Fibroblast of villous mesenchyme (primary cell): ENCODE data around the gene NR5A1. TPM values are rescaled to one million over a fixed set of nuclear protein-coding genes. Genes with fewer than 3 reads are reported as not detected.

Experiments used
- DNase-seq: peaks from one replicate; pipeline ENCODE4 v3.0.0-alpha.2; 2010; ENCODE audit warnings: low read depth
- H3K4me3 ChIP-seq: 2 replicates; pipeline ENCODE4 v1.5.1; 2011; ENCODE audit warnings: low read depth, mild to moderate bottlenecking, low read length
- total RNA-seq: library from RNA; depleted of rRNA; stranded (reverse); fragments of >200 nt; gene quantifications from 2 replicates; pipeline ENCODE4 v1.2.3, GENCODE V29; 2012
- TF ChIP-seq, protein P1 (sequence below): IDR thresholded peaks from 2 replicates; pipeline ENCODE4 v1.5.1; 2012; ENCODE audit warnings: low read depth, mild to moderate bottlenecking, low read length; ENCODE audit not compliant: insufficient read depth

NR5A1 gene
- total RNA-seq, 1 donor: not detected

DNA sequence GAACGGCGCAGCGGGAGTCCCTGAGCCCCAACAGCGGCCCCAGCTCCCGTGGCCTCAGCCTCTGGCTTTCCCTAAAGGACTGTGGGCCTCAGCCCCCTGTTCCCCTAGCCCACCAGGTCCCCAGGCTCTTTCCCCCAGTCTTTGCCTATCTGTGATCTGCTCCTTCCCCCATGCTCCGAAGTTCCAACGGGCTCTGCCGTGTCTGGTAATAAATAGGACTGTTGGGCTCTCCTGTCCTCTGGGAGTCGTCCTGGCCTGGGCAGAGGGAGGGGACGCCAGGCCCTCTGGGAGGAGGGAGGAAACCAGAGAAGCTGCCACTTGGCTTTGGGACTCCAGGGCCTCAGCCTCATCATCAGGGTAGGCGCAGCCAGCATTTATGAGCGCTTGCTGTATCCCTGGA lies 28.8 kb downstream of the NR5A1 start:
- H3K4me3 ChIP-seq: no peak overlapping the region
- no peak for DNase-seq
- TF ChIP-seq, protein P1, sequence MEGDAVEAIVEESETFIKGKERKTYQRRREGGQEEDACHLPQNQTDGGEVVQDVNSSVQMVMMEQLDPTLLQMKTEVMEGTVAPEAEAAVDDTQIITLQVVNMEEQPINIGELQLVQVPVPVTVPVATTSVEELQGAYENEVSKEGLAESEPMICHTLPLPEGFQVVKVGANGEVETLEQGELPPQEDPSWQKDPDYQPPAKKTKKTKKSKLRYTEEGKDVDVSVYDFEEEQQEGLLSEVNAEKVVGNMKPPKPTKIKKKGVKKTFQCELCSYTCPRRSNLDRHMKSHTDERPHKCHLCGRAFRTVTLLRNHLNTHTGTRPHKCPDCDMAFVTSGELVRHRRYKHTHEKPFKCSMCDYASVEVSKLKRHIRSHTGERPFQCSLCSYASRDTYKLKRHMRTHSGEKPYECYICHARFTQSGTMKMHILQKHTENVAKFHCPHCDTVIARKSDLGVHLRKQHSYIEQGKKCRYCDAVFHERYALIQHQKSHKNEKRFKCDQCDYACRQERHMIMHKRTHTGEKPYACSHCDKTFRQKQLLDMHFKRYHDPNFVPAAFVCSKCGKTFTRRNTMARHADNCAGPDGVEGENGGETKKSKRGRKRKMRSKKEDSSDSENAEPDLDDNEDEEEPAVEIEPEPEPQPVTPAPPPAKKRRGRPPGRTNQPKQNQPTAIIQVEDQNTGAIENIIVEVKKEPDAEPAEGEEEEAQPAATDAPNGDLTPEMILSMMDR: no peak

DNA sequence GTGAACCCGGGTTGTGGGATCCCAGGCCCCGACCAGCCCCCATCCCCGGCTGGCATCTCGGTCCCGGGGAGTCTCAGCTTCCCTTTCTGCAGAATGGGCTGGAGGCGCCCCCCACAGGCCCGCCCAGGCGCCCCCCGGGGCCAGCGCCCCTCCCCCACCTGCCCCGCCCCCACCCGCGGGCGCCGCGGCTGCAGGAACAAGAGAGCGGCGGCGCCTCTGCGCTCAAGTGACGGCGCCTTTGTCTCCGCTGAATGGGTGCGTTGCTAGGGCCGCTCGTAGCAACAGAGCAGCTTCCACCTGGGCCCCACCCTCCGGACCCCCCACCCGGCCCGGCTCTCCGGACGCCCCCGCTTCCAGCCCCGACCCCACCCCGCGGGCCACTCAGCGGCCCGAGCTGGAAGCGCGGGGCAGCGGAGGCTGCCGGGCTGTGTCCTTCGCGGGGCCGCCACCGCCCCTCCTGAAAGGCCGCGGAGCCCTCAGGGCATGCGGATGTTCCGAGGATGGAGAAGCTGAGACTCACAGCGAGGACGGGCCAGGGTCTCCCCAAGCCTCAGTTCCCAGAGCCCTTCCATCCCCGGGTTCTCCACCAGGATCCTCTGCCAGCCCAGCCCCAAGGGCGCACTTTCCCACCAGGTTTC lies 29.4 kb downstream of the NR5A1 start:
- no peak for DNase-seq
- H3K4me3 ChIP-seq: no peak overlapping the region
- TF ChIP-seq, protein P1: no peak

DNA sequence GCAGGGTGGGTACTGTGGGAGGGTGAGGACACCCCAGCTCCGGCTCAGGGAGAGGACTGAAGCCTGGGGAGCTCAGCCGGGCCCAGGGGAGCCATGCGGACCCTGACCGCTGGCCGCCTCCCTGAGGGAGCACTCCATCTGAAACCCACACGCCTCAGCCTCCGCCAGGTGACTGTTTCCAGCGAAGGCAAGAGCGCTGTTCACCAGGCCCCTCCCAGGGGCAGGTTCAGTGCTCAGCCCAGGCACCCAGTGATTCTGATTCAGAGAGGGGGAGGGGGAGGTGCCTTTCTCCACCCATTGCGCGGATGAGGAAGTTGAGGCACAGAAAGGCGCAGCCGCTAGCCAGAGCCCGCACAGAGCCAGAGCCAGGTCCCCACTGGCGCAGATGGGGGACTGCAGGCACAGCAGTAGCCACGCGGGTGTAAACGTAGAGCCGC lies 30.0 kb downstream of the NR5A1 start:
- TF ChIP-seq, protein P1: no peak
- no peak for DNase-seq
- no peak overlapping the region for H3K4me3 ChIP-seq

DNA sequence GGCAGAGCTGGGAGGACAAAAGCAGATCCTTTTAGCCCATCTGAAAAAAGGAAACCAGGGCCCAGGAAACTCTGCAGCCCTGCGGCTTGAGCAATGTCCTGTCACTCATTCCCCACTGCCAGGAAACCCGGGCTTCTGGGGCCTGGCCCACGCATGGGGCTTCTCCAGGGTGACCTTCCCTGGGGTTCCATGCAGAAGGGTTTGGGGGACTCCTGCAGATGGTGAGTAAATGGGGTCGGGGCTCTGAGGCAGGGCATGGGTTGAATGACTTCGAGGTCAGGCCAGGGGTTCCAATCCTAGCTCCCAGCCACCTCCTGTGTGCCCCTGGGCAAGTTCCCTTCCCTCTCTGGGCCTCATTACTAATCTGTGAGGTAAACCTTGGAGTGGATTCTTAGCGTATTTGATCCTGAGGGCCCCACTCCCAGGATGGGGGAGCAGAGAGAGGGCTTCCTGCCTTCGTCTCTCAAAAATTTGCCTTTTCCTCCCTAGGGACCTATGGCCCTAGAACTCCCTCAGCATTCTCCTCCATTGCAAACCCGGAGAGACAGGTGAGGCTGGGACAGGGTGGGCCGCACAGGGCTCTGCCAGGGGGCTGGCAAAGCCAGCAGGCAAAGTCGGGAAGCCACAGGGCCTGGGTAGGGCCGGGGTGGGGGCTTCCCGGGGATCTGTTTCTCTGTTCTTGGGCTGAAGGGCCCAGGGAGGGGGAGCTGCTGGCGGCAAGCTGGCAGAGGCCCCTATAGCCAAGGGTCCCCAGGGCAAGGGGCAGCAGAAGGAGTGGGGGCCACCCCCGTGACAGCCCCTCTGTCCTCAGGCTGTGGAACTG lies 31.1 kb downstream of the NR5A1 start:
- no peak overlapping the region for H3K4me3 ChIP-seq
- no peak for DNase-seq
- TF ChIP-seq, protein P1: no peak

DNA sequence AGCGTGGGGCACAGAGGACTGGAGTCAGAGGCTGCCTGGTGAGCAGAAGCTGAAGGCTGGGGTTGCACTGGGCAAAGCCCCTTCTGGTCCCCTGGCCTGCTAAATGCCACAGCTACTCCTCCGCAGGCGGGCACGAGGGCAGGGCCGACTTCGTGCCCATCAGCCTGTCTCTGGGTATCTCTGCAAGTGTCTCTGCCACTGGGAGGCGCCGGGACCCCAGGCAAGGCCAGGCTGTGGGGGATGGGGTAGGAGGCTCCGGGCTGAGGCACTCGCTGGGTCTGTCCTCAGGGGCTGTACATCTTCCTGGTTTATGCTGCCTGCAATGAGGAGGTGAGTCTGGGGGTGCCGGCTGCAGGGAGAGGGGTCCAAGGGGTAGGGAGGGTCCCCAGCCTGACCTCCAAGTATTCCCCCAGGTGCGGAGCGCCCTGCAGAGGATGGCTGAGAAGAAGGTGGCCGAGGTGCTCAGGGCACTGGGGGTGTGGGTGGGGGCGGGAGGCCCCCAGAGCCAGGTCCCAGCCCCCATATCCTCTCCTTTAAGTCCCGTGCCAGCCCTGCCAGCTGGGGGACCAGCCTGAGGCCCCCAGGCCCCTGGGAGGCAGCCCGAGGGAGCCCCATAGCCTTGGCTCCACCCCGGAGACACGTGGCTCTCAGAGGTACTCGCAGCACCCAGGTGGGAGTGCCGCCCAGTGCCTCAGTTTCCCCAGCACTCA lies 31.9 kb downstream of the NR5A1 start:
- H3K4me3 ChIP-seq: no peak overlapping the region
- DNase-seq: no peak
- TF ChIP-seq, protein P1: no peak

DNA sequence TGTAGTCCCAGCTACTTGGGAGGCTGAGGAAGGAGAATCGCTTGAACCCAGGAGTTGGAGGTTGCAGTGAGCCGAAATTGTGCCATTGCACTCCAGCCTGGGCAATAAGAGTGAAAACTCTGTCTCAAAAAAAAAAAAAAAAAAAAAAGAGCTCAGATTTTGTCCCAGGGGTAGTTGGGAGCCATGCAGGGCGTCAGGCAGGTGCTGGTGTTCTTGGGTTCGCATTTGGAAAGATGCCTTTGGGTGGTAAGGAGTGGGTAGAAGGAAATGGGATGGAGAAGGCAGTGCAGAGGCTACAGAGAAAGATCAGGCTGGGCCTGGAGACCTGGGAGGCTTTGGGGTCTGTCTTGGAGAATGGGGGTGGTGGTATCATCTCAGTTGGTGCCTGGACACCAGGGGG lies 33.0 kb downstream of the NR5A1 start:
- no peak for DNase-seq
- H3K4me3 ChIP-seq: no peak overlapping the region
- TF ChIP-seq, protein P1: no peak
